KMS-11 (cell line): ENCODE results near the gene REPIN1.

Experiments
- H2AFZ ChIP-seq: fragments of 200-600 bp; sonication (generic); 2 replicates; pipeline ENCODE4 v1.6.1; 2016; ENCODE audit warnings: antibody characterized with exemption, mixed run types, low read depth
- H3K27ac ChIP-seq: fragments of 200-600 bp; sonication (generic); 2 replicates; pipeline ENCODE4 v1.6.1; 2016; ENCODE audit warnings: mild to moderate bottlenecking, mixed run types
- H3K27me3 ChIP-seq: fragments of 200-600 bp; sonication (generic); 2 replicates; pipeline ENCODE4 v1.6.1; 2017; ENCODE audit warnings: mild to moderate bottlenecking, low read depth, mixed run types, moderate library complexity; ENCODE audit not compliant: insufficient read depth
- H3K36me3 ChIP-seq: fragments of 200-600 bp; sonication (generic); 2 replicates; pipeline ENCODE4 v1.6.1; 2017; ENCODE audit warnings: mild to moderate bottlenecking, mixed run types; ENCODE audit not compliant: insufficient read depth
- H3K4me1 ChIP-seq: fragments of 200-600 bp; sonication (generic); 2 replicates; pipeline ENCODE4 v1.6.1; 2016; ENCODE audit warnings: mild to moderate bottlenecking, low read depth, mixed run types; ENCODE audit not compliant: poor library complexity, severe bottlenecking
- H3K4me2 ChIP-seq: fragments of 200-600 bp; sonication (generic); 2 replicates; pipeline ENCODE4 v1.7.0; 2016; ENCODE audit warnings: mild to moderate bottlenecking, mixed run types
- H3K4me3 ChIP-seq: fragments of 200-600 bp; sonication (generic); IDR thresholded peaks from 2 replicates; pipeline ENCODE4 v1.6.1; 2017; ENCODE audit warnings: low read depth, low read length, mixed read lengths; ENCODE audit not compliant: insufficient read depth
- H3K79me2 ChIP-seq: fragments of 200-600 bp; sonication (generic); 2 replicates; pipeline ENCODE4 v1.6.1; 2016; ENCODE audit warnings: low read depth, mixed run types; ENCODE audit not compliant: insufficient read depth
- H3K9ac ChIP-seq: fragments of 200-600 bp; sonication (generic); 2 replicates; pipeline ENCODE4 v1.6.1; 2016; ENCODE audit warnings: mild to moderate bottlenecking, mixed run types
- H4K20me1 ChIP-seq: fragments of 200-600 bp; sonication (generic); 2 replicates; pipeline ENCODE4 v1.6.1; 2016; ENCODE audit warnings: mild to moderate bottlenecking, mixed run types; ENCODE audit not compliant: insufficient read depth
- TF ChIP-seq, protein P1 (sequence below): fragments of 200-600 bp; sonication (generic); conservative IDR thresholded peaks from 2 replicates; pipeline ENCODE4 v1.6.1; 2017; ENCODE audit warnings: low read depth, mild to moderate bottlenecking, antibody characterized with exemption, low read length, moderate library complexity, mixed read lengths

The REPIN1 gene

DNA sequence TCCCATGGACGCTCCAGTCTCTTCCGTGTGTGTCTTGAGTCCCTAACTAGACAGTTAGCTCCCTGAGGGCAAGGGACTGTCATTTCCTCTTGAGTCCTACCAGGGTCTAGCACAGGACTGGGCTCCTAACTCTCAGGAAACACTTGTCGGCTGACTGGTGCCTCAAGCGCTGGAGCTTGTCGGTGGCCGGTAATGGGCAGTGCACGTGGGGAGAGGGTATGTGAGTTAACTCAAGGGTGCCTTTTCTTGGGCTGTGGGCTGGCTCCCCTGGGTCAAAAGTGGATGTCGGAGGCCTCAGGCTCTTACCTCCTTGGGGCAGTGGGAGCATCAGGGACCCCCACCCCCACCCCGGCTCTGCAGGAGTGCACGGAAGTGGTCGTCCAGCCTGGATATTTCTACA lies 43.4 kb downstream of the REPIN1 start:
- Histone ChIP-seq H2AFZ (no peak overlapping the region), H3K4me2 (no peak overlapping the region), H3K27ac (no peak overlapping the region), H4K20me1 (no peaks in the 10 kb centered on the region), H3K79me2 (peaks cover 29% of the 10 kb centered on the region), H3K9ac (no peak overlapping the region), H3K4me3 (no peak overlapping the region), H3K36me3 (peaks cover 7% of the 10 kb centered on the region; the same call in 1 of the 2 replicates), H3K27me3 (no peaks in the 10 kb centered on the region), H3K4me1 (peaks cover 82% of the 10 kb centered on the region)
- TF ChIP-seq, protein P1, sequence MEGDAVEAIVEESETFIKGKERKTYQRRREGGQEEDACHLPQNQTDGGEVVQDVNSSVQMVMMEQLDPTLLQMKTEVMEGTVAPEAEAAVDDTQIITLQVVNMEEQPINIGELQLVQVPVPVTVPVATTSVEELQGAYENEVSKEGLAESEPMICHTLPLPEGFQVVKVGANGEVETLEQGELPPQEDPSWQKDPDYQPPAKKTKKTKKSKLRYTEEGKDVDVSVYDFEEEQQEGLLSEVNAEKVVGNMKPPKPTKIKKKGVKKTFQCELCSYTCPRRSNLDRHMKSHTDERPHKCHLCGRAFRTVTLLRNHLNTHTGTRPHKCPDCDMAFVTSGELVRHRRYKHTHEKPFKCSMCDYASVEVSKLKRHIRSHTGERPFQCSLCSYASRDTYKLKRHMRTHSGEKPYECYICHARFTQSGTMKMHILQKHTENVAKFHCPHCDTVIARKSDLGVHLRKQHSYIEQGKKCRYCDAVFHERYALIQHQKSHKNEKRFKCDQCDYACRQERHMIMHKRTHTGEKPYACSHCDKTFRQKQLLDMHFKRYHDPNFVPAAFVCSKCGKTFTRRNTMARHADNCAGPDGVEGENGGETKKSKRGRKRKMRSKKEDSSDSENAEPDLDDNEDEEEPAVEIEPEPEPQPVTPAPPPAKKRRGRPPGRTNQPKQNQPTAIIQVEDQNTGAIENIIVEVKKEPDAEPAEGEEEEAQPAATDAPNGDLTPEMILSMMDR, result no peak

DNA sequence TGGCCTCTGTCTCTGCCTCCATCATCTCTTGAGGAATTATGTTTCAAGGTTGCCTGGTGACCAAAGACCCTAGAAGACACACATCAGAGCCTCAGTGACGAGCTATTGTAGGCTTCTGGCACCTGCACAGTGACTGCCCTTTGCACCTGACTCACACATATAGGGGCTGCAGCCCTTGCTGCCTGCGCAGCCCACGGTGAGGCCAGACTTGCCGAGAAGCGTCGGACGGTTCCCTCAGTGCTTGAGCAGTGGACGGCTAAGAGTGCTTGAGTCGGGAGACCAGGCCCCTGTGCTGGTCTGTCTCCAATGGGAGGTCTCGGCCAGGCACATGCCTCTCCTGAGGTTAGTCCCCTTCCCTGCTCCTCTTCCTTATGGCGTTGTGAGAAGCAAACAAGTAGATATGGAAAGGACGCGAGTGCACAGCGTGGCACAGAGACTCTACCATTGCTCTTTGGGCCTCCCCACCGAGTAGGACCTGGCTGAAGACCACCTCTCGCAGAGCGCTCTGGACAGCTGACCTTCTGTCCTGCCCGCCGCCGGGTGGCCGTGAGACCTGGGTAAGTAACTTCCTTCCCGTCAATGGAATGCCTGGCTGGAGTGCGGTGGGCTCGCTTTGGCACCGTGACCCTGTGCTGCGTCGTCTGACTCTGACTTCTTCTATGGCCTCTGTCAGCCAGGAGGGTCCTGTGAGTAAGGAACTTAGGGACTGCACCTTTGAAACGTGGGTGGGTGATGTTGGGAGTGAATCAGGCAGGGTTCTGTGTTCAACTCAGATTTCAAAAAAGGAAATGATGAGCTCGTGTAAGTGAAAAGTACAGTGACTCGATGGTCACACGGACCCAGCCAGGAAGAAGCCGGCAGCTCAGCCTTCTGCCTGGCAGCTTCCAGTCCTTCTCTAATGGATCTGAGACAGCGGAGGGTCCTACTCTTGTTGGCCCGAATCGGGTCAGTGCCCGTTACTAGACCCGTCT lies 44.2 kb downstream of the REPIN1 start:
- TF ChIP-seq, protein P1, result no peak
- Histone ChIP-seq H2AFZ (no peak overlapping the region), H3K9ac (no peak overlapping the region), H3K4me3 (no peak overlapping the region), H3K4me2 (peak overlapping the region; percentile 0; the same call in 1 of the 2 replicates), H3K79me2 (peaks cover 24% of the 10 kb centered on the region), H3K27me3 (no peaks in the 10 kb centered on the region), H4K20me1 (no peaks in the 10 kb centered on the region), H3K27ac (peak overlapping the region; percentile 96; the same call in 1 of the 2 replicates), H3K36me3 (peaks cover 7% of the 10 kb centered on the region; the same call in 1 of the 2 replicates), H3K4me1 (peaks cover 82% of the 10 kb centered on the region)

DNA sequence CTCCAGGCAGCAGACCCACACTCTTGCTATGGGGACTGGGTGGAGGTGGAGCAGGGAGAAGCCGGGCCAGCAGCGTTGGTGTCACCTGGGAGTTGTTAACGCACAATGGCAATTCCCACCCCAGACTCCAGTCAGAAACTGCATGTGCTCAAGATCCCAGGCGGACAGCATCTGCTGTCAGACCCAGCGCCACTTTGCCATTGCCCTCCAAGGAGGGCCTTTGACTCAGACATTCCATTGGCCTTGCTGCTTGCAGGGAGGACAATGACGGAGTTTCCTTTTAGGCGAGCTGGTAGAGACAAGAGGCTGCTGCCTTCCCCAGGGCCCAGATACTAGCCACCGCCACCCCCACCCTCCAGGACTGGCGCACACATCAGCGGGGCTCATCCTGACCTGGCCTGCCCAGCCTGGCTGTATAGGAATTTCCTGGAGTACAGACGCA lies 45.0 kb downstream of the REPIN1 start:
- Histone ChIP-seq H4K20me1 (no peaks in the 10 kb centered on the region), H3K4me1 (peaks cover 82% of the 10 kb centered on the region), H3K36me3 (peaks cover 7% of the 10 kb centered on the region; the same call in 1 of the 2 replicates), H3K27ac (peak overlapping the region; percentile 96; the same call in 1 of the 2 replicates), H2AFZ (no peak overlapping the region), H3K27me3 (no peaks in the 10 kb centered on the region), H3K4me3 (no peak overlapping the region), H3K79me2 (peaks cover 16% of the 10 kb centered on the region), H3K9ac (no peak overlapping the region), H3K4me2 (peak overlapping the region; percentile 0; the same call in 1 of the 2 replicates)
- TF ChIP-seq, protein P1, result no peak

DNA sequence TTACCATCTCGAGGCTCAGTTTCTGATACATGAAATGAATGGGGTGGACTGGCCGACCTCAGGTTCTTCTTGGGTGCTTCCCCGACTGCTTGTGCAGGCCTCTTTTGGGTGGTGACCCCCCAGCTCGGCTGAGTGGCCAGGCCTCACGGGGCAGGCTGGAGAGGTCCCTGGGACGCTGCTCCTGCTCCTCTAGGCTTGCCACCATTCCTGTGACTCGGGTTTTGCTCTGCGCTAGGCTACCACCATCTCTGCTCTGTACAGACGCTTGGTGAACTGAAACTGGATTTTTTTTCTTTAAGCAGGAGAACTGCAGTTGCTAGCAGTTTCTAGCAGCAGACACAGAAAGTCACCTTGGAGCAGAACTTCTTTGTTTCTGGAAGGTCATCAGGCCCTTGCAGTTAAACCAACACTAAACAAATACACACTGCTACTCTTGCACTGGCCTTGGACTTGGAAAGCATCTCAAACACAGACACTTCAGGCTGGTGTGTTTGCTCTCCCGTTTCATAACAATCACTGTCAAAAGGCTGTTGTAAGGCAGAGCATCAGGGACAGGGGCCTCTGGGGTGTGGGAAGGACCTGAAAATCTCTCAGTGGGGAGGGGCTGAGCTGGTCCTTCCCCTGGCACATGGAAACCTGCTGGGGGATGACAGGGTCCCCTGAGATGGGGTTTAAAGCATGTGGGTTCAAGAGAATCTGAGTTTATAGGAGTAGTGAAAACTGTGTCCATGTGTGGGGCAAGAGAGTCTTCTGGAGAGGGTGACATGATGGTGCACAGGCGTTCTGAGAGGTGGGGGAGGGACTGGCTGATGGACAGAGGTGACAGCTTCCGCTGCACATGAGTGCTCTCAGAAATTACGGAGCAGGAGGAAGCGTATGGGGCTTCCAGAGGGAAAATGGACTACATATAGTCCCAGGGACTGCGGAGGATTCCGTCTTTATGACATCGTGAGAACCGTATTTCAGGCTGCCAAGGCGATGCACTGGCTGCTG lies 46.8 kb downstream of the REPIN1 start:
- Histone ChIP-seq H3K36me3 (peaks cover 2% of the 10 kb centered on the region; the same call in 1 of the 2 replicates), H4K20me1 (no peaks in the 10 kb centered on the region), H3K4me1 (peaks cover 77% of the 10 kb centered on the region), H3K27me3 (no peaks in the 10 kb centered on the region), H3K4me3 (no peak overlapping the region), H3K9ac (peak overlapping the region; percentile 63), H2AFZ (peak overlapping the region; percentile 36), H3K4me2 (peak overlapping the region; percentile 82), H3K27ac (peak overlapping the region; percentile 96), H3K79me2 (no peaks in the 10 kb centered on the region)
- TF ChIP-seq, protein P1, result no peak; the same call in 1 of the 2 replicates
